Peyer's patch (tissue), 4 donors: ENCODE results near the gene ACSL6.

Experiments
- CTCF ChIP-seq, 6 experiments: fragments of 450-650 bp in 4 of 6; fragments of 200-600 bp in 2 of 6; sonication (generic) in 1 of 6; IDR thresholded peaks; one replicate each; pipeline ENCODE4 v1.5.1; 2017 to 2019; ENCODE audit warnings: antibody characterized with exemption in 6 of 6, mild to moderate bottlenecking in 3 of 6, moderate library complexity in 1 of 6
- POLR2A ChIP-seq, 2 donors: fragments of 450-650 bp; IDR thresholded peaks; one replicate each; pipeline ENCODE4 v1.5.1; 2017; ENCODE audit warnings: antibody characterized with exemption in 2 of 2, mild to moderate bottlenecking in 2 of 2, moderate library complexity in 2 of 2

- TF ChIP-seq CTCF (IDR thresholded peaks at IDR 0.05) = no peak
- TF ChIP-seq POLR2A (IDR thresholded peaks at IDR 0.05) = no peak
Measured at GRCh38 chr5:131944702-131945550, 66.5 kb downstream of the ACSL6 start.
